HG03066 (cell line): ENCODE data around the gene CELF2.

Source experiments
- ATAC-seq: cut with Tn5 transposase; IDR thresholded peaks from one replicate; pipeline ENCODE4 v1.9.1; 2021; ENCODE audit warnings: low read depth; ENCODE audit not compliant: unreplicated experiment

The CELF2 gene

DNA sequence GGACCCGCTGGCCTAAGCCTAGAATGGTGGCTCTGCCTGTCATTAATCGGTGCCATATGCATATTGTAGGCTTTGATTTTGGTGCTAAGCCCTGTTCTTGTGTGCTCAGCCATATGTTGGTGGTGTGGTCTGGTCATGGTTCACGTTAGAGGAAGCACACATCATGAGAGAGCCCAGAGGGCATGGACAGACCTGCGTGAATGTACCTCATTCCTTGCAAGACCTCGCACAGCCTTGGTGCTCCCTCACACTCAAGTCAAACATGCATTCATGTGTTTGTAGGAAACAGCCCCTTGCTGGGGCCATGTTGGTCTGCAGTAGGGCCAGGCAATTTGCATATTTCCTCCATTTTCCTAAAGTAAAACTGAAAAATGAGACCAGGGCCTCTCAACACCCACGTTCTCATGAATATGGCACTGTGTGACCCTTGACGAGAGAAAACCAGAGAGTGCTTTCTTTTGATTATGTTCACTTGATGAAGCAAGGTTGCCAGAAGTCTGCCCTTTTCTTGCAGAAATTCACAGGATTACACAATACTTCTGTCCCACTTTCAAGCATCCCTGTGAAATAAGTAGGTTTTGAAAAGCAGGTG, 268.7 kb downstream of the CELF2 start:
- peak; percentile 92 for ATAC-seq

DNA sequence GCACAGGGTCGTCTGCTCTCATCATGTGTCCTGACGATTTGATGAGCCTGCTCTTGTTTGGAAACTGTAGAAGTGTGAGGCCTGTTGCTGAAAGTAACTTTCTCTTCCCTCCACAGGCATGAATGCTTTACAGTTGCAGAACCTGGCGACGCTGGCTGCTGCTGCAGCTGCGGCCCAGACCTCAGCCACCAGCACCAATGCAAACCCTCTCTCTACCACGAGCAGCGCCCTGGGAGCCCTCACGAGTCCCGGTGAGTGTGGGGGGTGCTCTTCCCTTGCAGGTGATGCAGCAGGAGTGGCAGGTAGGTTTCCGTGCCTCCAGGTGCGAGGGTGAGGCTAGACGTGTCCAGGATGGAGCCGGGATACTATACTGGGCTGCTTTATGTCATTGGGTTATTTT, 270.6 kb downstream of the CELF2 start:
- no peak for ATAC-seq

DNA sequence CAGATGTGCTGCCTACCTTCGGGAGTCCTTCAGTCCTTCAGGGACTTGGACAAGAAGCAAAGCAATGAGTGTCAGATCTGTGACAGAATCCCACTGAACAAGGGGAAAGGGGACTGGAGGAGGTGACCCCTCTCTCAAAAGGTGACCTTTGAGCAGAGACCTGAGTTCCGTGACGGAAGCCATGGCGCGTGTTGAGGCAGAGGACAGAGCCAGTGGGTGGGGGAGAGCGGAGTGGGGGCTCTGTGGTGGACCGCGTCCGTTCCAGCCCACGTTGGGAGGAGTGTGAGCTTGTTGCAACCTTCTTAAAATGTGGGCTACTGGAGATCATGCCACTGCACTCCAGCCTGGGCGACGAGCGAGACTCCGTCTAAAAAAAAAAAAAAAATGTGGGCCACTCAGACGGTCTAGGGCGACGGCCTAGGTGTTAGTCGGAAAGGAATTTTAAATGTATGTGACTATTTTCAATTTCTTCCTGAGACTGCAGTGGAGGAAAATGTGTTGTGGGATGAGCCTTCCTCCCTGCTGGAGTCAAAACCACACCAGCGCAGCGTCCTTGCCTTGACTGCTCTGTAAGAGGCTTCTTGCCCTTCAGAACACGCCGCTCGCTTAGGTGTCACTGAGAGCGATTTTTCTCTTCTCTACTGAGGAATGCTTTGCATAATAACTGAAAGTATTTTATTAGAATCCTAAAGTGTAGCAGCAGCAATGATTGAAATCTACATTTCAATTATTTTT, 272.7 kb downstream of the CELF2 start:
- ATAC-seq, result no peak

DNA sequence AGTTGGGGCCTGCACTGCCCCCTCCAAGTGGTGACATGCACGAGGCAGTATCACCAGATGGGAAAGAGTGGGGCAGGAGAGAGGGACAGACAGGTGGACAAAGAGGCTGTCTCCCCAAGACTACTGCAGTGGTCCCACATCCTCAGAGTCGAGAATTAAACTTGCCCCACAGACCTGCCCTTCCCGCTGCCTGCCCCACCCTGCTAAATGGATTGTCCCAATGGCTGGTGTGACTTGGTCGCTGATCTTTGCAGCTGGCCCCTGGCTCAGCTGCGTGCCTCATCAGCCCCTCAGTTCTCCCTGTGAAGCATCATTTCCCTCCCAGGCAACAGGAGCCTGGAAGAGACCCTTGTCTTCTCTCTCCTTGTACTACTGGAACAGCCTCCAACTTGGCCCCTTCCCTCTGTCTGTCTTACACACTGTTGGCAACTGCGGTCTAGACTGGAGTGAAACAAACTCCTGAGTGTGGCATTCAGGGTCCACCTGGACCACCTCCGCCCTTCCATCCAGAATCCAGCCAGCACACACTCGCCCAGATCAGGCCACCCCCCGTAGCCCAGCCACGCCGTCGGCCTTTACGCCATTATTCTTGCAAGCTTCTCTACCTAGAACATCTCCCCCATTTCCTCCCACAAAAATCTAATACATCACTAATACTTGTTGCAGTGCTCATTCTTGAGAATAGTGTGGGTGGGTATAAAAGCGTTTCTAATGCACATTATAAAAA, 275.1 kb downstream of the CELF2 start:
- ATAC-seq, result no peak

DNA sequence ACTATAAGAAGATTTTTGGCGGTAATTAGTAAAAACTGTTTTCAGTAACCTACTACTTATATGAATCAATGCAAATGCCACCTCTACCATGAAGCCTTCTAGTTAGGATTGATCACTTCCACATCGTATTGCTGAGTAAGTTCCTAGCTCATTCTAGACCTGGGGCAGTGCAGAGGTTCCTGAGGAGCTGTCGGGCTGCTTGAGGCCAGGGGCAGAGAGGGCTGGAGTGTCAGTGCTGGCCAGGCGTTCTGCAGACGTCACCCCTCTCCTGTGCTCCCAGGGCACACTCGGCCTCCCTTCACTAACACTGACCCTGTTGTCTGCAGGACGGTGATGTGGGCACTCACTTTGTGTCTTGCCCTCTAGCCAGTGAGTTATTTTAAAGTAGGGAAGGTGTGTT, 275.7 kb downstream of the CELF2 start:
- ATAC-seq, result no peak

DNA sequence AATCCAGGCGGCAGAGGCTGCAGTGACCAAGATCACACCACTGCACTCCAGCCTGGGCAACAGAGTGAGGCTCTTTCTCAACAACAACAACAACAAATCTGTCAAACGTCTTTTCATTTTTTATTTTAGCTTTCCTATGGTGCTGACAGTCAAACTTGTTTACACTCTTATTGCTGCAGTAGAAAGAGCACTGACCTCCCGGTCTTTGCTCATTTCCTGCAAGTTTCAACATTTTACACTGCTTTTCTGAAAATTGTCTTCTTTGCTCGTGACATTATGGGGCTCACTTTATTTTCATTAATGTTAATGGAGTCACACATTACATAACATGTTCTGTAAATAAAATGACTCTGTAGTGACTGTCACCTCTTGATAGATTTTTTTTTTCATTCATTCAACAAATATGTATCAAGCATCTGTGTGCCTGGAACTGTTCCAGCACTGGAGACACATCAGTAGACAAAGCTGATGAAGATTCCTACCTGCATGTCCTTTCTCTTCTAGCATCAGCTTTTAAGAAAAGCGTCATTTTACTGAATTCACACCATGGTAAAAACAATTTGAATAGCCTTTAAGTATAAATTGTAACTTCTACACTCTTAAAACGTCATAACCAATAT, 277.3 kb downstream of the CELF2 start:
- no peak for ATAC-seq

DNA sequence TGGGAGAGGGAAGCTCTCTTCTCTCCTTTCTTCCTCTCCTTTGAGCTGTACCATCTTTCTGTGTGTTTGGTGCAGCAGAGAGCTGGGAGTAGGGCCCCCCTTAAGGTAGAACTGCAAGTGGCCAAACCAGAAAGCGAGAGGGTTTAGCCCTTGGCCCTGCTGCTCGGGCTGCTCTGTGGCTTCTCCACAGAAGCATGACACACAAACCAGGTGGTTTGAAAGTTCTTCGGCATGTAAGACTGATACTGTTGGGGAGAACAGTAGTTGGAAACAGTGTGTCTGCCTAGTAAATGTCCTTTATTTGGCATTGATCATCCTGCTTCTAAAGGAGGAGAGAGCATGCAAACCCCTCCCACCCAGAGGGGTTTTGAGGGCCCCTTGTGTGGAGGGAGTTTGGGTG, 277.8 kb downstream of the CELF2 start:
- no peak for ATAC-seq

DNA sequence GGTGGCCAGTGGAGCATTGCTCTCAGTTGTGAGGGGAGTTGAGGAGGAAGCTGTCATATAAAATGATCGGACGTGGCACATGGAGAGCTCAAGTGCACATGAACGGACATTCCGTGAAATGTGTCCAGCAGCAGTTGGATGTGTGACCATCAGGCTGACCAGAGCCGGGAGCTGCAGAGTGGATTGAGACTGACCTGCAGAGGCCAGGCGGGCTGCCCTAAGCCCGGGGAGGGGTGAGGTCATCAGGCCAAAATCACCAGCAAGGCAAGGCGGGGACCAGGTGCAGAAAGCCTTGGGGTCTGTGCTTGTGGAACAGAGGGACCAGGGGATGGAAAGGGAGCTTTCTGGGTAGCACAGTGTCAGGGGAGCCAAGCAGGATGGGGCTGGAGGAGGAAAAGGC, 279.5 kb downstream of the CELF2 start:
- no peak for ATAC-seq

DNA sequence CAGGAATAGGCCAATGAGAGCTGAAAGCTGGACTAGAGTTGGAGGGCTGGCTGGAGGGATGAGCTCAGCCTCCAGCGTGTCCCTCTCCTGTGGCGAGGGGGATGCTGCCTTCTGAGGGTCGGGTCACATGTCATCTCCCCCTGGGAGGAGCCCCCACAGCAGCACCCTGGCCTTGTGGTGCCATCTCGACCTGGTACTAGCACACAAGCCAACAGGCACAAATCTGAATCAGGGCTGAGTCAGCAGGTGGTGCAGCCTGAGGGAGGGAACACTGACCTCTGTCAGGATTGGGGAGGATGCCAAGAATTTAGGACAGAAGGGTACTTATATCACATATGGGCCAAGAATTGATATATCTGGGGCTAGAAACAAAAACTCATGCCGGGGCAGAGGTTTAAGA, 280.4 kb downstream of the CELF2 start:
- no peak for ATAC-seq

DNA sequence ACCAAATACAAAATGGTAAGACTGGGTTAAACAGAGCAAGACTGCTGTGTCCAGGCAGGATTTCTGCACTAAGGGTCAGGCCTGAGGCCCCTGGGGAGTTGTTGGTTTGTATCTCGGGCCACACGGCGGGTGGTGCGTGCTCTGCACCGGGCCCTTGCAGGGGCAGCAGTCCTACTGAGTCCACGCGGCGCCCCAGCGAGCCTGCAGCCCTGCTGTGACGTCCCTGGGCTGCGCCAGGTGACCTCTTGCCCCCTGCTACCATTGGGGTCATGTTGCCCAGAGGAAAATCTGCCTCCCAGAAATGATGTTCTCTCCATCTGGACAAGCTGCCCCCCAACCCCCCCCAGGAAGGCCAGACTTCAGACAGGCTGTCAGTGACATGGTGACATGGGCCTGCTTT, 281.5 kb downstream of the CELF2 start:
- ATAC-seq, result no peak

DNA sequence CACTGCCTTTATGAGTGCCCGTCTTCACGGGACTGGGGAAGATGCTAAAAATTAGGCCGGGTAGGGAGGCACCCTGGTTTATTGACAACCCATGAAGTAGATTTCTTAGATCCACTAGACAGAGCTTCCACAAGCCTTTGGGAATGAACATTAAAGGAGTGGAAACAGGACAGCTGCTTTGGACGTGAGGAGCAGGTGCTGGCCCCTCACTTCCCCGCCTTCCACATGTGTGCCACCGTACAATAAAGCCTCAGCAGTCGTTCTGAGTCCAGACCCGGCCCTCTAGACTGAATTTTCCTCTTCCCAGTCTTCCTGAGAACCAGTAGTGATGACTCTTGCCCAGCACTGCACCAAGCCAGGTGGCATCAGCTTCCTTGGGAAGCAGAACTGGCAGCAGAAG, 282.4 kb downstream of the CELF2 start:
- ATAC-seq, result no peak

DNA sequence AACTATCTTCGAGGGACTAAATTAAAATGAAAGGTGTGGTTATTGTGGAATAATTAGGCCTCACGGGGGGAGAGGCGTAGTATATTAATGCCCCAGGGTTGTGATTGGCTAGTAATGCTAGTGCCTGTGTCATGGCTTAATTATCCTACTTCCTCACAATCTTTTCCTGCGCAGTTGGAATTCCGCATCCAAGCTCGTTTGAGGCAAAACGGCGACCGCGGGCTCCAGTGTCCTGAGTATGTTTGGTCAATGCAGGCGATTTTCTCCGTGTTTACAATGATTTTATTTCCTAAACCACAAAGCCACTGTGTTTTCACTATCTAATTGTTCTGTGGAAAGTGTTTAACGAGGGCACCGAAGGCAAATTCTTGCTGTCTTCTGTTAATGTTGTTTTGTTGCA, 282.9 kb downstream of the CELF2 start:
- ATAC-seq, result no peak

DNA sequence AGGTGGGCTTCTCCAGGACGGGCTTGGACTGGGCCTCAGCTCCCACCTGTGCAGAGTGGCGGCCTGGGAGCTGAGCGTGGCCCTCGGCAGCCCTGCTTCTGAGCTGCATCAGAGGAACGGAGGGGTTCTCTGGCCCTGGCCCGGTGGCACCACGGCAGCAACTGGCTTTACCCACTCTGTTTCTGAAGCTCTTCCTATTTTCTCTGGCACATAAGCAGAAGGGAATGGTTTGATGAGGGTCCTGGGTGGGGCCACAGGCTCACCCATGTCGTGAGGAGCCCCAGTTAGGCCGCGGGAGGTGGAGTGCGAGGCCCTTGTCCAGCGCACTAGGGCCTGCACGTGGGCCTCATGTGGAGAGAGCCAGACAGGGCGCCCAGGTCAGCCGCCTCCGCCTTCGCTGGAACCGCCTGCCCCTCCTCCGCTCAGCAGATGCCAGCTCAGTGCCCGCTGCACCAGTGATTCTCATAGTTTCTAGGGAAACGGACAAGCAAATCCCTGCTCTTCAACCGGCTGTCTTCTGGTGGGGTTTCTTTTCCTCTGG, 284.0 kb downstream of the CELF2 start:
- no peak for ATAC-seq

DNA sequence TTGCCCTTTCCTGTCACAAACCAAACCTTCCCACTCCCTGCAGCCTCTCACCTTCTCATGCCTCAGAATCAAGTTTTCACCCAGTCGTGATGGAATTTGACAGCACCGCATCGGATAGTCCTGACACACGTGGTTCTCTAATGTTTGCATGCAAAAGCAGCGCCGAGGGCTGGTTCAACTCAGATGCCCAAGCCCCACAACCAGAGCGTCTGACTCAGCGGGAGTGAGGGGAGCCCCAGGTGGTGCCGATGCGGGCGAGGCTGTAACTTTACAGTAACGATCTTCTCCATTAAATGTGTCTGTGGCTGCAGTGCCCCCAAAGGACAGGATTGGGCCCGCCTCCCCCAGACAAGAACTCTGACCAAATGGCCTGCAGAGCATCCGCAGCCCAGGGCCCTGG, 284.5 kb downstream of the CELF2 start:
- no peak for ATAC-seq

DNA sequence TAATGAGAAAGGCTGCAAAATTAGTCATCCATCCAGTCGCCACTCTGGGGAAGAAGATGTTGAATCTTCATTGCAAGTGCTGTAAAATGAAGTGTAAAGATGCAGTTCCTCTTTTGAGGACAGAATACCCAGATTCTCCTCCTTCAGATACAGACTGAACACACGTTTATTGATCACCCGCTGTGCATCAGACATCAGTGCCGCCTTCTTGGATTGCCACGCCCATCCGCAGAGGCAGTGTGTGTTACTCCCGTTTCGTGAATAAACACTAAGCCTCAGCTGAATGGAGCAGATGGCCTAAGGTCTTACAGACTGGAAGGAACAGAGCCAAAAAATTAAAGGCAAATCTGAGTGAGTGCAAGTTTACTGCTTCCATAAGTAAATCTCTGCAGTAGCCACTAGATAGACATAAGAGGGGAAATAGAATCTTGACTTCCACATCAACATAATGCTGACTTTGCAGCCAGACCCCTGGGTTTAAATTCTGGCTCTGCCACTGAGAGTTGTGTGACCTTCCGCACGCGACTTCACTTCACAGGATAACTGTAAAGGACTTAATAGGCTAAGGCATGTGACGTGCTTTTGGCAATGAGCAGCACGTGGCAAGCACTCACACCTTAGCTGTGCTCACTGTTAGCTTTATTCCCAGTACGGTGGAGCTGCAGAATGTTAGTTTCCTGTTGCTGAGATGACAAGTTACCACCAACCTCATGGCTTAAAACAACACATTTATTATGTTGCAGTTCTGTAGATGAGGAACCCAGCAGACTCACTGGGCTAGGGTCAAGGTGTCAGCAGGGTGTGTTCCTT, 285.9 kb downstream of the CELF2 start:
- ATAC-seq, result no peak

DNA sequence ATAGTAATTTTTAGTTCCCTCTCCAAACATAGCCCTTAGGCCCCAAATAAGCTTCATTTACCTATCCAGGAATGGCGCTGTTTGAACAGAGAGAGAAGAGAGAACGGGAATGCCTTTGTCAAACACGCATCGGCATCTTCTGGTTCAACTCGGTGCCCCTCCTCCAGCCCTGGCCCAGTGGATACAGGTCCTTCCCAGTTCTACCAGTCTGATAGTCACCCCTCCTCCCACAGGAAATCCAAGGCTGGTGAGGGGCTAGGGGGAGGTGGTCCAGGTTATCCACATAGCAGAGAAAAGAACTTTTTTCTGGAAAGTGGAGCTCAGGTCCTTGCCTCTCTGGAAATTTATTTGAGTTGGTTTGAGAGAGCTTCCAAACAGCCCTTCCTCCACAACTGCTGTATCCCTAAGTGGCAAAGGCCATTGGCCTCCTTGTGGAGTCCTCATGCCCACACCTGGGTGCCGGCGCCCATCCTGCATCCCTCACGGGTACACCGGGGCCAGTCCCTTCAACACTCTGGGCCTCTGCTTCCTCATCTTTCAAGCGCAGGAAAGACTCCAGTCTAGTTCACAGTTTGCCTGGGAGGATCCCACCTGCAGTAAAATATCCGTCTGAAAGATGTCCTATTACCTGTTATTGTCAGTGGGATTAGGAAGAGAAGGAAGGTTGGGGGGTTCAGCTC, 287.4 kb downstream of the CELF2 start:
- no peak for ATAC-seq

DNA sequence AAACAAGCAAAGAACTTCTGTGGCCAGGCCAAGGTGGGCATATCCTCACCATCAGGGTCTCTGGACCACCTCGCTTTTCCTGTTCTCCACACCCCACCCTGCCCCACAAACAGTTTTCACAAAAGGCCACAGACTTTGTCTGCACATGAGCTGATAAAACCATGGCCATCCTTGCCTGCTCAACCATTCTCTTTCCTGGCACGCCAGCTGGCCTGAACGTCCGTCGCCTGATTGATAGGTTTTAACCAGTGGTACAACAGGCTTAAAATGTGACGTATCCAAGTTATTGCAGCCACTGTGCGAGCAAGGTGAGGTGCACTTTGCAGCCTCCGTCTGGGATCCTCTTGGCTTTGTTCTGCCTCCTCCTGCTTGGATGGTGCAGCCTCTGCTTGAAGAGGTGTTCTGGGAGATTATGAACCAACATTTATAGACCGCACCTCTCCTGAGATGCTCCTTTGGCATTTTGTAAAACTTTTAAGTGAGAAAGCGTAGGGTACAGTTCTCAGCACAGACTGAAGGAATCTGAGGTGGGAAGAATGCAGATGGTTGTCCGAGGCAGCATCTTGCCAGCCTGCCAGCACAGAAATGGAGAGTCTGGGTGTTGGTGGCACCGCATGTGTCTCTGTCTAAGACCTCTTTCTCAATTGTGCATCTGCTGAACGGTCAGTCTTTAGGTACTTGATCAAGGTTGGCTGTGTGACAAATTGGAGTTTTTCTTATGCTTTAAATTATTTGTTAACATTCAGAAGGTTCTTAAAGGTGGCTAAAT, 288.3 kb downstream of the CELF2 start:
- ATAC-seq, result no peak

DNA sequence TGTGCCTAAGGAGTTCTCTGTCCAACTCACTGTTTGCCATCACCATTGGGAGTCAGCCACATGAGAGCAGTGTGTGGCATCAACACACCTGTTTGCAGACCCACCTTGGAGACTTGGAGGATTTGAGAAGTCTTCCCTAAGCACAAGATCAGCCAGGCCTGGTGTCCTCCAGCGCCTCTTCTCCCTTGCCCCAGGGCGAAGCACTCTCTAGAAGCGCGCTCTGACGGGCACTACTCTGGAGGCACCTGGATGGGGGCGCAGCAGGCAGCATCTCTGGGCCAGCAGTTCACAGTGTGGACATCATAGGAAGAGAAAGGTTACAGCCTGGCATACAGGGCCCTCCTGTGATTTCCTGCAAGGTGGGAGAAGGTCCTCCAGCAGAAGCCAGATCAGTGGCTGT, 289.3 kb downstream of the CELF2 start:
- ATAC-seq, result no peak

DNA sequence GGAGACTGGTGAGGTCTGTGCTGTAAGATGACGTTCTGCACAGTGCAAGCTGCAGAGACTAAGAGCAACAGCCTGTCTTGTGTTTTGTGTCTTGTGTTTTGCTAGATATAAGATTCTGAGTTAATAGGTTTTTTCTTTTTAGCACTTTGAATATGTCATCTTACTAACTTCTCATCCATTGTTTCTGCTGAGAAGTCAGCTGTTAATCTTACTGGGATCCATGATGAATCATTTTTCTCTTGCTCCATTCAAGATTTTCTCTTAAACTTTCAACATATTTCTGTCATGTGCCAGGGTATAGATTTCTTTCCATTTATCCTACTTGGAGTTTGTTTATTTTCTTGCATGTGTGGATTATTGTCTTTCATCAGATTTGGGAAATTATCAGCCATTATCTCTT, 290.3 kb downstream of the CELF2 start:
- no peak for ATAC-seq
